Measurements from ENCODE around the gene RGS9BP.
"Not testable (repeated sequence)": the region's sequence is repeated elsewhere in the genome, so short reads cannot be mapped to it uniquely, and the experiment has no call there.

The RGS9BP gene

DNA sequence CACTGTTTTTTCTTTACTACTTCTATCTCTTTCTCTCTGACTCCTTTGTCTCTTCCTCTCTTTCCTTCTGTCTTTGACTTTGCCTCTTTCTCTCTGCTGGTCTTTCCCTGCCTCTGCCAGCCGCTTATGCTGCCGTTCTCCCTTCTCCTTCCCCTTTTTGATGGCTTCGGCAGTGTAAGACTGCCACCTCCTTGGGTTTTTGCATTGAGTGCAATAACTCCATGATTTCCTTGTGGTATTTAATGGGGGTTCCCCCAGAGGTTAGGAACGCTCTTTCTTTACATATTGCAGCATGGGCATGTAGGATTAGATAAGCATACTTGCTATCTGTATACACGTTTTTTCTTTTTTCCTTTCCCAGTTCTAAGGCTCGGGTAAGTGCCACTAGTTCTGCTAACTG, 19.9 kb downstream of the RGS9BP start:
- not testable (repeated sequence) for DNase-seq (ENCODE audit: low spot score)

DNA sequence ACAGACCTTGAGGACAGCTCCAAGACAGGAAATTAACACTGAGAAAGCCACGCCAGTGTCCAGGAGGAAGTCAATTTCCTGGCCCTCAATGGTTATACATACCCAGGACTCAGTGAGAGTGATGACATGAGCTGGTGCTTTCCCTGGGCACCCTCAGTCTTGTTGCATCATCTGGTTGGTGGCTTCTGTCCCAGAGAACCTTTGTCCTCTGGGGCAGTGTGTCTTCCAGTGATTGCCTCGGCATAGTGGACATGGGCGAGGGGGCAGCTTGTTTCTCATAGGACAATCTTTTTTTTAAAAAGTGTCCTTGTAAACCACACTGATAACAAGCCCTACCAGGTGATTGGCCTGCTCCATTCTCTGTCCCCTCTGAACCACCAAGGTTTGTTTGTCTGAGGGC, 21.1 kb downstream of the RGS9BP start:
- DNase-seq (ENCODE audit: low spot score): not testable (repeated sequence)

DNA sequence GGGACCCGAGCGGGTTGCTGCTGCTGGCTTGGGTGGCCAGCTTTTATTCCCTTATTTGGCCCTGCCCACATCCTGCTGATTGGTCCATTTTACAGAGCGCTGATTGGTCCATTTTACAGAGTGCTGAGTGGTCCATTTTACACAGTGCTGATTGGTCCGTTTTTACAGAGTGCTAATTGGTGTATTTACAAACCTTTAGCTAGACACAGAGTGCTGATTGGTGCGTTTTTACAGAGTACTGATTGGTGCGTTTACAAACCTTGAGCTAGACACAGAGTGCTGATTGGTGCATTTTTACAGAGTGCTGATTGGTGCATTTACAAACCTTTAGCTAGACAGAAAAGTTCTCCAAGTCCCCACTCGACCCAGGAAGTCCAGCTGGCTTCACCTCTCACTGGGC, 24.5 kb downstream of the RGS9BP start:
- DNase-seq (ENCODE audit: low spot score): not testable (repeated sequence)

DNA sequence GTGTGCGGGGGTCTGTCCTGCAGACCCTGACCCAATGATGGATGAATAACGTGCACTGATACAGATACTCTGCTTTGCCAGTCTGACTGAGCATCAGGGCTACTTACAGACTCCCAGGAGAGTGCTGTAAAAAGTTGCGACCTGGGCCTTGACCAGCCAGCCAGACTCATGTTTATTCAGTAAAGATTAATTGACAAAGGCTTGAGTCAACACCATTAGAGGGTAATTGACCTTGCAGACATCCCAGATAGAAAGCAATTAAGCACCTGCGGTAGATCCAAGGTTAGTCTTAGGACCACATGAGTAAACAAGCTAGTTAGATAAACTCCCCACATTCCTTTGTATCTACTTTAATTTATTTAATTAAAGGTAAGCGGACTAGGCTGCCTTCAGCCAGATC, 26.4 kb downstream of the RGS9BP start:
- DNase-seq (ENCODE audit: low spot score): no peak

DNA sequence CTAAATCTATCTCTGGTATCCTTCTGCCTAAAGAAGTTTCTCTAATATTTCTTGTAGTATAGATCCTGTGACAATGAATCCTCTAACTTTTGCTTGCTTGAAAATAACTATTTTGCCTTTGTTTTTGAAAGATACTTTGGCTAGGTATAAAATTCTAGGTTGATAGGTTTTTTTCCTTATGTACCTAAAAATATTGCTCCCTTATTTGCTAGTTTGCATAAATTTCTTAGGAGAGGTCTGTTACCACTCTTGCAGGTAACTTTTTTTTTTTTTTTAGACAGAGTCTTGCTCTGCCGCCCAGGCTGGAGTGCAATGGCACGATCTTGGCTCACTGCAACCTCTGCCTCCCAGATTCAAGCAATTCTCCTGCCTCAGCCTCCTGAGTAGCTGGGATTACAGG, 28.4 kb downstream of the RGS9BP start:
- DNase-seq (ENCODE audit: low spot score): not testable (repeated sequence)

DNA sequence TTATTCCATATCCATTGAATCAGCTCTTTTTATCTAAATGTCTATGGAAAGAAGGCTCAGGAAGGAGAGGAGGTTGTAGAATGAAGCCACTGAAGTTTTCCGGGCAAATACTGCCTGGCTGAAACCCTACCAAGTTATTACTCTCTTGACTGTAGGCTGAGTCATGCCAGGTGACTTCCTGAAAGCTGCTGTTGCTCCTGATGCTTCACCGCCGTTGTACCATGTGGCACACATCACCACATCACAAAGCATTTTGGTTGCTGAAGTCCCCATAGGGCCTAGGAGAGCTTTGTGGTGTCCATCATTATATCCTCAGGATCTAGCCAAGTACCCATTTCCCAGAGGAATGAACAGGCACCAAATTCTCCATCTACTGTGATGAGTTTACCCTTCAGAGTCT, 32.8 kb downstream of the RGS9BP start:
- DNase-seq (ENCODE audit: low spot score): no peak

DNA sequence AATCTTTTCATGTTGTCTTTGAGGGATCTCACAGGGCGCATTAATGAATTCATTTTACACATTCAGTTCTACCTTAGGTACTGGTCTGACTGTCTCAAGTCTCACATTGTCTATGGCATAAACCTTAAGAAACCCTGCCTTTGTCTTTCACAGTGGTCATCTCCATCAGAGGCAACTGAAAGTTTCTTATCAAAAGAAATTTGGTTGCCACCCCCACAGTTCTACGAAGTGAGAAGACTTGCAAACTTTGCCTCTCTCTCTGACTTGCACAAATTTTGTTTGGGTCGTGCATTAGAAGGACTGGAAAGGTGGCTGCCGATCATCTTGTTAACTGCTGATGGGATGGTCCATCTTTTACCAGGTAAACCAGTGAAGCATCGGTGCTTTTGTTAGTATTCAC, 33.4 kb downstream of the RGS9BP start:
- DNase-seq (ENCODE audit: low spot score): no peak

DNA sequence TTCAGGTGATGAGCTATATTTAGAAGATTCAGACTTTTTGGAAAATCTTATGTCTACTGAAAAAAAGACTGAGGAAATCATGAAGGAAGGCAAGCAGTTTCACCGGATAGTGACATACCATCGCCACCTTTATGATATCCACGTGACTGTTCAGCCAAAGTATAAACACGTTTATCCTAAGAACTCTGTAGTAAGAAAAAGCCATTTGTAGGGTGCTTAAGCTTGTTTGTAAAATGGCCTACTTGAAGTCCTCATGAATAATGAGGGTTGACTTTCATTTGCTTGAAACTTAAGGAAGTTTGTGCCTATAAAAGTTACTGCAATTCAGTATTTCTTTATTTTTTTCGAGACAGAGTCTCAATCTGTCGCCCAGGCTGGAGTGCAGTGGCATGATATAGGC, 36.1 kb downstream of the RGS9BP start:
- DNase-seq (ENCODE audit: low spot score): no peak

DNA sequence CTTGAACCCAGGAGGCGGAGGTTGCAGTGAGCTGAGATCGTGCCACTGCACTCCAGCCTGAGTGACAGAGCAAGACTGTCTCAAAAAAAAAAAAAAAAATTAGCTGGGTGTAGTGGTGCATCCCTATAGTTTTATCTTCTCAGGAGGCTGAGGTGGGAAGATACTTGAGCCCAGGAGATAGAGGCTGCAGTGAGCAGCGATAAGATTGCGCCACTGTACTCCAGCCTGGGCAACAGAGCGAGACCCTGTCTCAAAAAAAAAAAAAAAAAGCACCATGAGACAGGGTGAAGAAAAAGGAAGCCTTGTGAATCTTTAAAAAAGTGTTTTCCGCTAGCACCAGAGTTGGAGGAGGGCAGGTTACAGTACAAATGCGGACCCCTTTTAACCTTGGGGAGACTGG, 40.6 kb downstream of the RGS9BP start:
- DNase-seq (ENCODE audit: low spot score): not testable (repeated sequence)

DNA sequence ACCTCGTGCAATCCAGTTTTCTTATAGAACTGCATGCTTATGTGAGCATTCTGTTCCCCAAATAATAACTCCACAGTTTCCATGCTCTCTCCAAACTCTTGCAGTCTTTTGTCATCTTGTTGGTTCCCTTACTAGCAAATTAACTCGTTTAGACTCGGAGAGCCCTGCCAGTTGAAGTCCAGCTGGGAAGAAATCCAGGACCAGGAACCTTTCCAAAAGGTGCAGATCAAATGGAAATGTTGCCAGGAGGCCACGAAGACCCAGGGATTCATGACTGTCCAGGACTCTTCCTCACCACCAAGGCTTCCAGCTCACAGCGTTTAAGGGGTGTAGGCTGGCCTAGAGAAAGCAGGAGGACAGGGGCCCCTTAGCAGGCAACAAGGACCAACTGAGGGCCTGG, 41.8 kb downstream of the RGS9BP start:
- DNase-seq (ENCODE audit: low spot score): no peak

DNA sequence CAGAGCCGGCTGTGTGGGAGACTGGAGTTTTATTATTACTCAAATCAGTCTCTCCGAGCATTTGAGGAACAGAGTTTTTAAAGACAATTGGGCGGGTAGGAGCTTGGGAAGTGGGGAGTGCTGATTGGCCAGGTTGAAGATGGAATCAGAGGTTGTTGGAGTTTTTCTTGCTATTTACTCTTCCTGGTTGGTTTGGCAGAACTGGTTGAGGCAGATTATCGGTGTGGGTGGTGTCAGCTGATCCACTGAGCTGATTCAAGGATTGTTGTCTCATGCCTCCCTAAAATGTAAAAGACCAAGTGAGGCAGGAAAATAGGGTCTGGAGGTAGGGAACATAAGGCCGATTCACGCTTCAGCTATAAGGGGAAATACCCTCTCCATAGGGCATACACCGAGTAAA, 42.6 kb downstream of the RGS9BP start:
- DNase-seq (ENCODE audit: low spot score): no peak

DNA sequence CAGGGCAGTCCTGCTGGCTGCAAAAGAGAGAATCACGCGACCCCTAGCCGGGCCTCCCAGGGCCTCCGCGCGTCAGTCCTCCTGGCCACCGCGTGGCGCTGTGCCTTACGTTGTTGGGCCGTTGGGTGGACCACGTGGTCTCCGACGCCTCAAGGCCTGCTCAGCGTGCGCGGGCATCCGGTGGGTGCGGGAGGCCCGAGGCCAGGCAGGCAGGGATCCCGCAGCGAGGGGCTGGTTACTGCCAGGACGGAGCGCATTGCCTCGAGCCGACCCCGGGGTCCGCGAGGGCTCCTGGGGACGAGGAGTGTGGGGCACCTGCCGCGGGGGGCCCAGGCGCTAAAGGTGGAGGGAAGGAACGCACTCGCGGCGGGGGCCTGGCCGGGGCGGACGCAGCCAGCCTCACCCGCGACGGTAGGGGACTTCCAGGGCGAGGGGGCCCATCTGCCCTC, 44.0 kb downstream of the RGS9BP start, which contains the start of gene TDRD12:
TDRD12 (plus strand) TSS at position 157 of the 449 bp plus-strand sequence. CDS start 306 bp downstream, outside the sequence.
- no peak for DNase-seq (ENCODE audit: low spot score)

DNA sequence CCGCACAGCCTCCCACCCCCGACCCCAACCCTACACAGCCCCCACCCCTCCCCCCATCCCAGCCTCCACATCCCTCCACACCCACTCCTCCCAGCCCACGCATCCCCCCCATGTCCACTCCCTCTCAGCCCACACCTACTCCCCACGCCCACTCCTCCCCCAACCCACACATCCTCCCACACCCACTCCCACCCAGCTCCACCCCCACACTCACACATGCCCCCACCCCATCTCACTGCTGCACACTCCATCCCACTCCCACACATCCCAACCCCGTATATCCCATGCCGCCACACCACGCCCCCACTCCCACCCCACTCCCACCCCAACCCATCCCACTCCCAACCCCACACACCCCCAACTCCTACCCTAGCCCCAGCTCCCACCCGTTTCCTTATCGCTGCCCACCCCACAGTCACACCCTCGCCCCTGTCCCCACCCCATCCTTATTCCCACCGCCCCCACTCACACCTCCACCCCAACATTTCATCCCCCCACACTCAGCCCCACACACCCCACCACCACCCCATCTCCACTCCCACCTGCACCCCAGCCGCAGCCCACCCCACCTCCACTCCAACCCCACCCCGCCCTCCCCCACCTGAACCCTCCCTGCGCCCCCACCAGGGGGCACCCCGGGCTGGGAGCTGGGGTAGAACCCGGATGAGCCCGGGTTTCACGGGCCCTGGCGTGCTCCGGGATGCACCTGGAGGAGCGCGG, 44.7 kb downstream of the RGS9BP start:
- no peak for DNase-seq (ENCODE audit: low spot score)

DNA sequence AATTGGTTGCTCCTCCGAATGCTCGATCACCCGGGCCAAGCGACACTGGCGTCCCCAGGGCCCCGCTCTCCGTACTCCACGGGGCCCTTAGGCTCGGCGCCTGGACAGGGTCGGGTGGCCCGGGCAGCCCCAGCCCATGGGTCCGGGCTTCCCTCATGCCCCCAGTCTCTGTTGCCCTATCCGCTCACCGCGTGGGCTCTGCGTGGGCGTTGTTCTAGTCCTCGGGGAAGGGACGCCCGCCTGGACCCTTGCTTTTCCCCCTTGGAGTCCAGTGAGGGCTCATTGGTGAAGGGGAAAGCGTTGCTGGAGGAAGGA, 45.2 kb downstream of the RGS9BP start:
- no peak for DNase-seq (ENCODE audit: low spot score)
